ENCODE data around the gene INF2.
A peak's percentile ranks its signal among the peaks of the same experiment; 100 is the strongest.

The INF2 gene

GRCh38 chr14:104752735-104753527 lies 63.5 kb downstream of the INF2 start, which contains the start of gene SIVA1:
Gene SIVA1 (plus strand): TSS chr14:104753147. CDS start chr14:104753202, 55 bp downstream.
- Mint-ChIP-seq H3K27me3 (ENCODE audit: low read depth) (no peaks in the 10 kb centered on the region), H3K36me3 (ENCODE audit: low read depth) (peaks cover 8% of the 10 kb centered on the region), H3K4me3 (peak within 1 kb of the TSS; percentile 88), H3K4me1 (ENCODE audit: low read depth) (peaks cover 24% of the 10 kb centered on the region), H3K27ac (peak within 1 kb of the TSS; percentile 89), H3K9me3 (no peaks in the 10 kb centered on the region)

DNA sequence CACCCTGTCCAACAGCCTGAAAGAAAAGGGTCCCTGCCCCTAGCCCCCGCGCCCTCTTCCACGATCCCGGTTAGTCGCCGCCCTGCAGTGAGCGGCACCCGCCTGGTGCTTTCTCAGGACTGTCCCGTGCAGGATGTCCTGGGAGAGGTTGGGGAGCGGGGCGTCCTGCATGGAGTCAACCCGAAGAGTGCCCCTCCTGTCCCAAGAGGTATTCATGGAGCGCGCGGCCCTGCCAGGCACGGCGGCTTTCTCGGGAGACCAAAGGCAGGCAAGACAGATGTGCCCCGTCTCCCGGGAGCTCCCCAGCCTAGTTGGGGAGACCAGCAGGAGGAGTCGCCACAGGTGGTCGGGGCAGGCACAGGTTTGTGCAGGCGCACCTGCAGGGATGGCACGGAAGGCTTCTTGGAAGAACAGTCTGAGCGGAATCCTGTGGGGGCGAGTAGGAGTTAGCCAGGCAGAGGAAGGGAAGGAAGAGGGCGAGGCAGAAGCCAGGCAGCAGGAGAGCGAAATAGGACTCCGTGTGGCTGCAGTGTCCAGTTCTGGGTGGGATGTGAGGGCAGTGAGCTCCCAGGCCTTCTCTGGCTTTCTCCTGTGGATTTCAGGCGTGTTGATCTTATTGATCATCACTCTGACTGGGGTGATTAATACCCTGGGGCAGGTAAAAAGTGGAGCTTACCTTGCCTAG lies 64.3 kb downstream of the INF2 start:
- Mint-ChIP-seq H3K9me3 (no peaks in the 10 kb centered on the region), H3K27ac (peak overlapping the region; percentile 84), H3K36me3 (ENCODE audit: low read depth) (peaks cover 8% of the 10 kb centered on the region), H3K4me1 (ENCODE audit: low read depth) (peaks cover 24% of the 10 kb centered on the region), H3K27me3 (ENCODE audit: low read depth) (no peaks in the 10 kb centered on the region), H3K4me3 (peak overlapping the region; percentile 88)

GRCh38 chr14:104754213-104754851 lies 64.9 kb downstream of the INF2 start:
- peaks cover 8% of the 10 kb centered on the region for H3K36me3 Mint-ChIP-seq (ENCODE audit: low read depth)
- peak overlapping the region; percentile 88 for H3K4me3 Mint-ChIP-seq
- H3K27me3 Mint-ChIP-seq (ENCODE audit: low read depth): no peaks in the 10 kb centered on the region
- peak overlapping the region; percentile 84 for H3K27ac Mint-ChIP-seq
- H3K4me1 Mint-ChIP-seq (ENCODE audit: low read depth): peaks cover 24% of the 10 kb centered on the region
- no peaks in the 10 kb centered on the region for H3K9me3 Mint-ChIP-seq

DNA sequence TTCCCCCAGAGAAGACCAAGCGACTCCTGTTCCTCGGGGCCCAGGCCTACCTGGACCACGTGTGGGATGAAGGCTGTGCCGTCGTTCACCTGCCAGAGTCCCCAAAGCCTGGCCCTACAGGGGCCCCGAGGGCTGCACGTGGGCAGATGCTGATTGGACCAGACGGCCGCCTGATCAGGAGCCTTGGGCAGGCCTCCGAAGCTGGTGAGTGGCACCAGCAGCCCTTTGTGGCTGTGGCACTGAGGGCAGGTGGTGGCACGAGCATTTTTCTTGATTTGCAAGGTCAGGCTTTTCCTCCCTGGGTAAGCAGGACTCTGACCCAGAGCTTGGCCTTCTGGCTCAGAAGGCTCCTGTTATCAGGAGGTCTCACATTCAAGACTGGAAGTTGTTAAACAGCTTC lies 66.2 kb downstream of the INF2 start:
- Mint-ChIP-seq H3K9me3 (no peaks in the 10 kb centered on the region), H3K27me3 (ENCODE audit: low read depth) (no peaks in the 10 kb centered on the region), H3K4me3 (no peak overlapping the region), H3K27ac (no peak overlapping the region), H3K36me3 (ENCODE audit: low read depth) (peaks cover 8% of the 10 kb centered on the region), H3K4me1 (ENCODE audit: low read depth) (peaks cover 24% of the 10 kb centered on the region)

- Mint-ChIP-seq H3K9me3 (no peaks in the 10 kb centered on the region), H3K4me1 (ENCODE audit: low read depth) (peaks cover 24% of the 10 kb centered on the region), H3K27me3 (ENCODE audit: low read depth) (no peaks in the 10 kb centered on the region), H3K36me3 (ENCODE audit: low read depth) (peaks cover 8% of the 10 kb centered on the region), H3K4me3 (no peak overlapping the region), H3K27ac (peak overlapping the region; percentile 72)
Measured at GRCh38 chr14:104756477-104757237, 67.2 kb downstream of the INF2 start.

- H3K4me3 Mint-ChIP-seq: no peak overlapping the region
- H3K36me3 Mint-ChIP-seq (ENCODE audit: low read depth): peaks cover 11% of the 10 kb centered on the region
- peak overlapping the region; percentile 72 for H3K27ac Mint-ChIP-seq
- no peaks in the 10 kb centered on the region for H3K27me3 Mint-ChIP-seq (ENCODE audit: low read depth)
- no peaks in the 10 kb centered on the region for H3K9me3 Mint-ChIP-seq
- peaks cover 24% of the 10 kb centered on the region for H3K4me1 Mint-ChIP-seq (ENCODE audit: low read depth)
Measured at GRCh38 chr14:104757238-104757585, 67.8 kb downstream of the INF2 start.

- Mint-ChIP-seq H3K4me3 (no peak overlapping the region), H3K36me3 (ENCODE audit: low read depth) (peaks cover 13% of the 10 kb centered on the region), H3K27ac (no peak overlapping the region), H3K4me1 (ENCODE audit: low read depth) (peaks cover 24% of the 10 kb centered on the region), H3K27me3 (ENCODE audit: low read depth) (no peaks in the 10 kb centered on the region), H3K9me3 (no peaks in the 10 kb centered on the region)
Measured at GRCh38 chr14:104757681-104758392, 68.4 kb downstream of the INF2 start.

DNA sequence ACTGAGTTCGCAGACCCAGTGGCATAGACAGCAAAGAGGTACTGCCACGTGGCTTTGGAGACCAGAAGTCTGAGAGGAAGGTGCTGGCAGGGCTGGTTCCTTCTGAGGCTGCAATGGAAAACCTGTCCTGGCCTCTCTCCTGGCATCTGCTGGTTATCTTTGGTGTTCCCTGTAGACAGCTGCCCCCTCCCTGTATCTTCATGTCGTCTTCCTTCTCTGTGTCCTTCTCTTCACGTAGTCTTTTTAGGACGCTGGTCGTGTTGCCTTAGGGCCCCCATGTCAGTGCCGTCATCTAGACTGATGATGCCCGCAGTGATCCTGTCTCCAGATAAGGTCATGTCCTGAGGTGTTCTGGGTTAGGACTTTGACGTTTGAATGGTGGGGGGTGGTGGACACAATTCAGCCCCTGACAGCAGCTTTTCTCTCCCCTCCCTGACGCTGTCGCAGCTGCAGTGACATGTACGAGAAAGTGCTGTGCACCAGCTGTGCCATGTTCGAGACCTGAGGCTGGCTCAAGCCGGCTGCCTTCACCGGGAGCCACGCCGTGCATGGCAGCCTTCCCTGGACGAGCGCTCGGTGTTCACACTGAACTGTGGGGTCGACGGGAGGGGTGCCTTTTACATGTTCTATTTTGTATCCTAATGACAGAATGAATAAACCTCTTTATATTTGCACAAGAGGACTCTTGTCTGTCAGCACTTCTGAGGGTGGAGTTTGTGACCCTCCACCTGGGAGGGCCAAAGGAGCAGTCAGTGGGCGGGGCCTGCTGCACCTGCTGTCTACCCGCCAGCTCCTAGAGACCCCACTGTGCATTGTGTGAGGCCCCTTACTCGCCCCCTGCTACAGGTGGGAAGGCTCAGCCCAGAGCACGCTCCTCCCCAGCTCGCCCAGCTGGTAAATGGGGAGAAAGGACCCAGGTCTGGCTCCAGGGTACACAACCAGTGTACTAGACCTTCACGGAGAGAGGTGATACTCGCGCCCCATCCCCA lies 69.9 kb downstream of the INF2 start:
- H3K9me3 Mint-ChIP-seq: no peaks in the 10 kb centered on the region
- H3K36me3 Mint-ChIP-seq (ENCODE audit: low read depth): peaks cover 11% of the 10 kb centered on the region
- H3K4me1 Mint-ChIP-seq (ENCODE audit: low read depth): peaks cover 17% of the 10 kb centered on the region
- no peak overlapping the region for H3K4me3 Mint-ChIP-seq
- H3K27me3 Mint-ChIP-seq (ENCODE audit: low read depth): no peaks in the 10 kb centered on the region
- no peak overlapping the region for H3K27ac Mint-ChIP-seq

GRCh38 chr14:104765517-104765916 lies 76.1 kb downstream of the INF2 start:
- Mint-ChIP-seq H3K27ac (no peak overlapping the region), H3K9me3 (no peaks in the 10 kb centered on the region), H3K36me3 (ENCODE audit: low read depth) (peaks cover 5% of the 10 kb centered on the region), H3K27me3 (ENCODE audit: low read depth) (no peaks in the 10 kb centered on the region), H3K4me3 (no peak overlapping the region), H3K4me1 (ENCODE audit: low read depth) (peaks cover 2% of the 10 kb centered on the region)

- Mint-ChIP-seq H3K27ac (no peak overlapping the region), H3K27me3 (ENCODE audit: low read depth) (no peaks in the 10 kb centered on the region)
Measured at GRCh38 chr14:104766256-104766862, 76.9 kb downstream of the INF2 start.

GRCh38 chr14:104766863-104767633 lies 77.6 kb downstream of the INF2 start:
- Mint-ChIP-seq H3K9me3 (peaks cover 5% of the 10 kb centered on the region), H3K4me1 (ENCODE audit: low read depth) (peaks cover 2% of the 10 kb centered on the region), H3K27me3 (ENCODE audit: low read depth) (no peaks in the 10 kb centered on the region), H3K27ac (no peak overlapping the region), H3K4me3 (no peak overlapping the region), H3K36me3 (ENCODE audit: low read depth) (peaks cover 18% of the 10 kb centered on the region)

More at GRCh38 chr14:104766256-104766862, 76.9 kb downstream of the INF2 start:
- Mint-ChIP-seq H3K9me3 (peaks cover 5% of the 10 kb centered on the region), H3K4me3 (no peak overlapping the region), H3K4me1 (ENCODE audit: low read depth) (peaks cover 2% of the 10 kb centered on the region), H3K36me3 (ENCODE audit: low read depth) (peaks cover 13% of the 10 kb centered on the region)

GRCh38 chr14:104767634-104767918 lies 78.2 kb downstream of the INF2 start:
- H3K27ac Mint-ChIP-seq: no peak overlapping the region
- H3K36me3 Mint-ChIP-seq (ENCODE audit: low read depth): peaks cover 17% of the 10 kb centered on the region
- H3K4me1 Mint-ChIP-seq (ENCODE audit: low read depth): peaks cover 2% of the 10 kb centered on the region
- H3K4me3 Mint-ChIP-seq: no peak overlapping the region
- H3K27me3 Mint-ChIP-seq (ENCODE audit: low read depth): no peaks in the 10 kb centered on the region
- H3K9me3 Mint-ChIP-seq: peaks cover 5% of the 10 kb centered on the region
